WI38 (cell line): ENCODE results near the gene PVALB.

Experiments used
- H3K4me3 ChIP-seq: 2 replicates; pipeline ENCODE4 v1.5.1; 2011; ENCODE audit warnings: low read depth, mild to moderate bottlenecking, control low read depth, low read length
- TF ChIP-seq, protein P1 (sequence below): IDR thresholded peaks from 2 replicates; pipeline ENCODE4 v1.5.1; 2012; ENCODE audit warnings: low read depth, mild to moderate bottlenecking, control low read depth, low read length

The PVALB gene

DNA sequence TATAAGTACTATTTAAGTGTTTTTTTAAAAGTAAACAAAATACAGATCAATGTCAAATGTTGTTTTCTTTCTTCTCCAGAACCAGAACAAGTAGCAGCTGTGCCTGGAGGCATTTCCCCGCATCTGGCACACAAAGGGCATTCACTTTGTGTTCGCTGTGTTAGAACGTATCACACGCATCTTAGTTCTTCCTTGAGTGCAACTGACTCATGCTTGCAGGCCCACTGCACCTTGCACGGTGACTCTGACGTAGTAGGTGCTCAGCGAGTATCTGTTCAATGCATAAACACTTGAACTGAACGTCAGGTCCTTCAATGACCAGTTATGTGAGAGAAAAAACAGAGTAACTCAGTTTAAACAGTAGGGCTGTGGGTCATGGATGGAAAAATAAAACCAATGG, 44.4 kb downstream of the PVALB start:
- no peak overlapping the region for H3K4me3 ChIP-seq
- TF ChIP-seq, protein P1, sequence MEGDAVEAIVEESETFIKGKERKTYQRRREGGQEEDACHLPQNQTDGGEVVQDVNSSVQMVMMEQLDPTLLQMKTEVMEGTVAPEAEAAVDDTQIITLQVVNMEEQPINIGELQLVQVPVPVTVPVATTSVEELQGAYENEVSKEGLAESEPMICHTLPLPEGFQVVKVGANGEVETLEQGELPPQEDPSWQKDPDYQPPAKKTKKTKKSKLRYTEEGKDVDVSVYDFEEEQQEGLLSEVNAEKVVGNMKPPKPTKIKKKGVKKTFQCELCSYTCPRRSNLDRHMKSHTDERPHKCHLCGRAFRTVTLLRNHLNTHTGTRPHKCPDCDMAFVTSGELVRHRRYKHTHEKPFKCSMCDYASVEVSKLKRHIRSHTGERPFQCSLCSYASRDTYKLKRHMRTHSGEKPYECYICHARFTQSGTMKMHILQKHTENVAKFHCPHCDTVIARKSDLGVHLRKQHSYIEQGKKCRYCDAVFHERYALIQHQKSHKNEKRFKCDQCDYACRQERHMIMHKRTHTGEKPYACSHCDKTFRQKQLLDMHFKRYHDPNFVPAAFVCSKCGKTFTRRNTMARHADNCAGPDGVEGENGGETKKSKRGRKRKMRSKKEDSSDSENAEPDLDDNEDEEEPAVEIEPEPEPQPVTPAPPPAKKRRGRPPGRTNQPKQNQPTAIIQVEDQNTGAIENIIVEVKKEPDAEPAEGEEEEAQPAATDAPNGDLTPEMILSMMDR, result no peak

- TF ChIP-seq, protein P1, result no peak
- no peak overlapping the region for H3K4me3 ChIP-seq
Measured at GRCh38 chr22:36771356-36772063, 45.3 kb downstream of the PVALB start.

GRCh38 chr22:36770513-36771231, 46.2 kb downstream of the PVALB start:
- no peak overlapping the region for H3K4me3 ChIP-seq
- TF ChIP-seq, protein P1, result no peak

- H3K4me3 ChIP-seq, result no peak overlapping the region
- TF ChIP-seq, protein P1, result no peak
Measured at GRCh38 chr22:36769541-36770512, 47.0 kb downstream of the PVALB start.

DNA sequence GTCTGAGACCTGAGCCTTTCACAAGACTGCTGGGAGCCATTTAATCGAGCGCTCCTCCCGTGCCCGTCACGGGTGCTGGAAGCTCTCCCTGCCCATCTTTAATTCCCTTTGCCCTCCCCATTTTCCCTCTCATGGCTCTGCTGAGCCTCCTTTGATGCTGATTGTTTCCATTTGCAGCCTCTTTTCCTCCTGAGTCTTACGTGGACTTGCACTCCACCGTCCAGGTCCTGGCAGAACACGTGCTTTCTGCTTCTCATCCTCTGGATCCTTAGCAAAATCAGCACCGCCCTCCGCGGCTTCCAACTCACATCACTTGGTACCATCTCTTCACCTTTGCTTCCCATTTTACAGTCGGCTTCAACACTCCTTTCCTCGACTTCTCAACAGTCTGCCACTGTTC, 48.2 kb downstream of the PVALB start:
- TF ChIP-seq, protein P1, result no peak
- H3K4me3 ChIP-seq, result no peak overlapping the region

DNA sequence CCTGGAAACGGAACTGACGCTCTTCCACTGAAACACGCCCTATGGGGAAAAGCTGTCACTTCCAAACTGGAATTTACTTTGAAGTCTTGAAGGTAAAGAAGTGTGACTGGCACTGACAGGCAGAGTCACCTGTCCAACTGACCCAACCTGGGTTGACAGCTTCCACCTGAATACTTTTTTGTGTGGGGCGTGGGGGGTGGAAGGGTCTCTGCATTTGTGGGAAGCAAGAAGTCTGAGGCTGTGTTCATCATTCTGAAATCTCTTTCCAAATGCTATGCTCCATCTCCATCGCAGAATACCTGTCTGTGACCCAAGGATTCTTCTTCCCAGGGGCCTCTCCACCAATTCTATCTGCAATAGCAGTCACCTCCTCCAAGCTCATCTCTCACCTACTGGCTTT, 48.7 kb downstream of the PVALB start:
- TF ChIP-seq, protein P1, result no peak
- H3K4me3 ChIP-seq, result no peak overlapping the region
